Epidermal melanocyte (primary cell): ENCODE data around the gene CASR.

ENCODE experiments used
- DNase-seq: peaks from one replicate; pipeline ENCODE4 v3.0.0; 2011; ENCODE audit warnings: low spot score; ENCODE audit not compliant: insufficient read length

The CASR gene

DNA sequence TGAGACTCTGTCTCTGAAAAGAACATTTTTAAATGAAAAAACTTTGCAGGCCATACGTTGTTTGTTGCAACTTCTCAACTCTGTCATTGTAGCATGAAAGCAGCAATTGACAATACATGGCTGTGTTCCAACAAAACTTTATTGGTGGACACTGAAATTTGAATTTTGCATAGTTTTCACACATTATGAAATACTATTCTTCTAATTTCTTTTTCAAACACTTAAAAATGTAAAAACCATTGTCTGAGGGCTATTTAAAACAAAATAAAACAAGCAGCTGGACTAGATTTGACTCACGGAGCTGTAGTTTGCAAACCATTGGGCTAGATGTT lies 123.1 kb downstream of the CASR start:
- no peak for DNase-seq

DNA sequence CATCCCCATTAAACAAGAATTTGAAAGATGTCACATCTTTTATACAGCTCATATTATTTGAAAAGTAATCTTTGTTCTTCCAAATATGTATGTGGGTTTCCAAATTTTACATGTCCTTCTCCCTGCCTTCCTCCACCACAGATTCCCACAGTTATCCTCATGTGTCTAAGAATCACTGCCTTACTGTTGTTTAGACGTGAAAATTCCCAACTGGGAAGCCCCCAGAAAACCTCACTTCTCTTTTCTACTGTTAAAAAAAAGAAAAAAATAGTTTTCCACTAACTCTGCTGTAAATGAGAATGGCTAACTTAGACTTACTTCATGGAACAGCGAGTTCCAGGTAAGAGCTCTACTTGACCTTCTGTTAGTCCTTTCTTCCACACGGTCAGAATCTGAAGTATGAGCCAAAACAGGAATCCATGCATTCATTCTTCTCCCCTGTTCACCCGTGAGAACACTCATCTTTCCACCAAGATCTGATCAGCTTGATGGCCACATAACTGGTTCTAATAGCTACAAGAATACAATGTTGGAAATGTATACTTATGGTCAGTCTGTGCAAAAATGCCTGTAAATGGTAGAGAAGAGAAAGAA lies 123.7 kb downstream of the CASR start:
- no peak for DNase-seq

DNA sequence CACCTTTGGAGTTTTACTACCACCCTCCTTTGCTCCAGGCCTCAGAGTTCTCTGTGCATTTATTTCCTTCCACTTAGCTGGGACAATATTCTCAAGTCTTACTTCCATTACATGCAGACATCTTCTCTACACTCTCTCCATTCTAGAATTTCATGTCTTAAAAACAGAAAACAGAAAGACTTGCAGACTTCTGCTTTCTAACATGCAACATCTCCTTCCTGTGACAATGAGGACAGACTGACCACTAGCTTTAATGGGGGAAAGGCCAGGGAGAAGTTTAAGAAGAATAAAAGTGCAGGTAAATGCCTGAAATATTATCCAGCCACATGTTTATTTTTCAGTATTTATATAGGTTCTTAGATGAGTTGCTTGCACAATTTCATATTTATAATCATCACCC lies 124.5 kb downstream of the CASR start:
- no peak for DNase-seq

- no peak for DNase-seq
Observed at GRCh38 chr3:122310361-122310760, 126.9 kb downstream of the CASR start.

- DNase-seq: no peak
Observed at GRCh38 chr3:122312826-122313225, 129.4 kb downstream of the CASR start.

GRCh38 chr3:122313281-122313680 lies 129.8 kb downstream of the CASR start:
- no peak for DNase-seq

- DNase-seq: no peak
Observed at GRCh38 chr3:122314228-122314876, 130.9 kb downstream of the CASR start.

DNA sequence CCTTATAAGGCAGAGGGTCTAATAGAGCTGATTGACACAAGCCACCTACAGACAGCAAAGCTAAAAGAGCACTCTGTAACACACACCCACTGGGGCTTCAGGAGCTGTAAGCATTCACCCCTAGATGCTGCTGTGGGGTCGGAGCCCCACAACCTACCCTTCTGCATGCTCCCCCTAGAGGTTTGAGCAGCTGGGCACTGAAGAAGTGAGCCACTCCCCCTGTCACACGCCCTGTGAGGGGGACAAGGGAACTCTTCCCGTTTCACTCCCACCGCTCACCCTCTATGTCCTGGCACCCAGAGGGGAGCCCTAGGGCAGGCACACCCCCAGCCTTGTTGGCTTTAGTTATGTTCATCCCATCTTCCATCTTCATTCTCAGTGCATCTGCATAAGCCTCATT lies 132.2 kb downstream of the CASR start:
- DNase-seq: no peak

DNA sequence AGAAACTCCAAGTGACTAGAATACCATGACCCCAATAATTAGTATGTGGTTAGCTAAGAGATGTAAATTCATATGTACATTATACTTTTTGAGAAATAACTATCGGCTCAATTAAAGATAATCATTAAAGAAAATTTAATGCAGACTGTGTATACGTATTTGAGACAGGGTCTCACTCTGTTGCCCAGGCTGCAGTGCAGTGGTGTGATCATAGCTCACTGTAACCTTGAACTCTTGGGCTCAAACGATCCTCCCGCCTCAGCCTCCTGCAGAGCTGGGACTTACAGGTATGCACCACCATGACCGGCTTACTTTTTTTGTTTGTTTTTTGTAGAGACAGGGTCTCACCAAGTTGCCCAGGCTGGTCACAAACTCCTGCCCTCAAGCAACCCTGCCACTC lies 132.9 kb downstream of the CASR start:
- DNase-seq: no peak

GRCh38 chr3:122318620-122319019 lies 135.2 kb downstream of the CASR start:
- no peak for DNase-seq

- DNase-seq: no peak
Observed at GRCh38 chr3:122322095-122323075, 138.9 kb downstream of the CASR start.

DNA sequence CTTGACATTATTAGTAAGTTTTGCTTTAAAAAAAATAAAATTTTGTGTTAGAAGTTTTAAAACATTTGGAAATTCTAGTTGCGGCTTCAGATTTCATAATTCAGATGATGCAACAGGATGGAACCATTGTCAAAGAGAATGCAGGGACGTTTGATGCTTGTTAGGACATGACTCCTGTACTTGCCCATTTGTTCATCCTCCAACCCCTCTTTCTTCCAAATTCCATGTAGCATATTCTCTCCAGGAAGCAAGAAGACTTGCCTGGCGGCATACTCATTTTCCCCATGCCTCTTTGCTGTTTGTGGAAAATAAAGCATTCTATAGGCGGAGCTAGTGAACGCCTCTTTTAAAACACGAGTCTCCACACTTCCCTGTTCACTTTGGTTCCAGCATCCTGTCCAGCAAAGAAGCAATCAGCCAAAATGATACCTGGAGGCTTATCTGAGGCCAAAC lies 141.4 kb downstream of the CASR start, which contains the start of gene CSTA:
Gene CSTA, plus strand, starts transcription at position 378 of the 453 bp plus-strand sequence. Its CDS starts 45 bp downstream, at position 423.
- DNase-seq: no peak

- DNase-seq: no peak
Observed at GRCh38 chr3:122325769-122326168, 142.3 kb downstream of the CASR start.

DNA sequence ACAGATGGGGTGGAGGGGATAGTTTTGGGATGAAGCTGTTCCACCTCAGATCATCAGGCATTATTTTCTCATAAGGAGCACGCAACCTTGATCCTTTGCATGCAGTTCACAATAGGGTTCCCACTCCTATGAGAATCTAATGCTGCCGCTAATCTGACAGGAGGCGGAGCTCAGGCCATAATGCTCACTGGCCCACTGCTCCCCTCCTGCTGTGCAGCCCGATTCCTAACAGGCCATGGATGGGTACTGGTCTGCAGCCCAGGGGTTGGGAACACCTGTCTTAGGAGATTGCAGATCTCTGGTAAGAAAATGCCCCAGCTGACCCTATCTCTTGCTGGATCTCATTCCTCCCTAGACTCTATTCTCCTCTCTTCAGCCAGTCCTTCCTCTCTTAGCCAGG lies 148.4 kb downstream of the CASR start:
- DNase-seq: no peak

DNA sequence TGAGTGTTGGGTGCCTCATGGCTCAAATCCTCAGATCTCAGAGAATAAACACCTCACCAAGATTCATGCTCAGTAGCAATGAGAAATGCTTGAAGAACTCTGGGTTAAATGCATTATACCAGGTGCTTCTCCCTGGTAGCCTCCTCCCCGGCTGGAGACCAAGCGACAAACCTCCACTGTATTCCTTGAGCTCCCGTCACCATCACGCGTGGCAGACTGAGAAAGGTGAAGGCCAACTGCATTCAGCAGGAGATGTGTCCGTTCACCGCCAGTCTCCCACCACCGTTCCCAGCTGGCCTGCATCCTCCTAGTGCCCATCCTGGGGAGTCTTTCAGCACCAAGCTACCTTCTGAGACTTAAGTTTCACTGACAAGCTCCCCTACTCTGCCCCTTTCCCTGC lies 149.1 kb downstream of the CASR start:
- no peak for DNase-seq
